ENCODE data around the gene TNIK. TPM values are rescaled to one million over a fixed set of nuclear protein-coding genes. Genes with fewer than 3 reads are reported as not detected.

Gene TNIK
- polyA plus RNA-seq, 1 donor from 2014 or later = 19.3 TPM

- TF ChIP-seq, protein P1, sequence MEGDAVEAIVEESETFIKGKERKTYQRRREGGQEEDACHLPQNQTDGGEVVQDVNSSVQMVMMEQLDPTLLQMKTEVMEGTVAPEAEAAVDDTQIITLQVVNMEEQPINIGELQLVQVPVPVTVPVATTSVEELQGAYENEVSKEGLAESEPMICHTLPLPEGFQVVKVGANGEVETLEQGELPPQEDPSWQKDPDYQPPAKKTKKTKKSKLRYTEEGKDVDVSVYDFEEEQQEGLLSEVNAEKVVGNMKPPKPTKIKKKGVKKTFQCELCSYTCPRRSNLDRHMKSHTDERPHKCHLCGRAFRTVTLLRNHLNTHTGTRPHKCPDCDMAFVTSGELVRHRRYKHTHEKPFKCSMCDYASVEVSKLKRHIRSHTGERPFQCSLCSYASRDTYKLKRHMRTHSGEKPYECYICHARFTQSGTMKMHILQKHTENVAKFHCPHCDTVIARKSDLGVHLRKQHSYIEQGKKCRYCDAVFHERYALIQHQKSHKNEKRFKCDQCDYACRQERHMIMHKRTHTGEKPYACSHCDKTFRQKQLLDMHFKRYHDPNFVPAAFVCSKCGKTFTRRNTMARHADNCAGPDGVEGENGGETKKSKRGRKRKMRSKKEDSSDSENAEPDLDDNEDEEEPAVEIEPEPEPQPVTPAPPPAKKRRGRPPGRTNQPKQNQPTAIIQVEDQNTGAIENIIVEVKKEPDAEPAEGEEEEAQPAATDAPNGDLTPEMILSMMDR (IDR thresholded peaks at IDR 0.05; ENCODE audit: poor library complexity, severe bottlenecking) = no peak
- TF ChIP-seq SMC3 (conservative IDR thresholded peaks at IDR 0.05; ENCODE audit: poor library complexity) = no peak
Observed at GRCh38 chr3:171326717-171327440, 133.3 kb downstream of the TNIK start (continued).

- no peak overlapping the region for H3K4me3 ChIP-seq (ENCODE audit: low read length)
- no peak overlapping the region for H3K9ac ChIP-seq (ENCODE audit: low read length)
- no peaks in the 10 kb centered on the region for H3F3A ChIP-seq (ENCODE audit: insufficient read depth, low read length, poor library complexity, severe bottlenecking)
- H3K27ac ChIP-seq (ENCODE audit: low read length) = no peak overlapping the region
- no peaks in the 10 kb centered on the region for H3K79me2 ChIP-seq (replicated peaks; ENCODE audit: insufficient read depth, low read length)
- H3K36me3 ChIP-seq (ENCODE audit: insufficient read depth, low read length) = no peaks in the 10 kb centered on the region
- no peak overlapping the region for H2AFZ ChIP-seq (ENCODE audit: low read depth, low read length)
- H3K4me2 ChIP-seq (ENCODE audit: low read length) = no peak overlapping the region
- H3K9me2 ChIP-seq (ENCODE audit: insufficient read depth, low read length) = no peaks in the 10 kb centered on the region
- no peaks in the 10 kb centered on the region for H3K27me3 ChIP-seq (ENCODE audit: insufficient read depth, low read depth, low read length)
- no peak for TF ChIP-seq EP300 (conservative IDR thresholded peaks at IDR 0.05; ENCODE audit: poor library complexity, severe bottlenecking)
- no peak for TF ChIP-seq EZH2 (IDR thresholded peaks at IDR 0.05; ENCODE audit: borderline replicate concordance, insufficient read depth, low read length, poor library complexity, severe bottlenecking)
- no peak for TF ChIP-seq RAD21 (conservative IDR thresholded peaks at IDR 0.05)
- TF ChIP-seq, protein P2, sequence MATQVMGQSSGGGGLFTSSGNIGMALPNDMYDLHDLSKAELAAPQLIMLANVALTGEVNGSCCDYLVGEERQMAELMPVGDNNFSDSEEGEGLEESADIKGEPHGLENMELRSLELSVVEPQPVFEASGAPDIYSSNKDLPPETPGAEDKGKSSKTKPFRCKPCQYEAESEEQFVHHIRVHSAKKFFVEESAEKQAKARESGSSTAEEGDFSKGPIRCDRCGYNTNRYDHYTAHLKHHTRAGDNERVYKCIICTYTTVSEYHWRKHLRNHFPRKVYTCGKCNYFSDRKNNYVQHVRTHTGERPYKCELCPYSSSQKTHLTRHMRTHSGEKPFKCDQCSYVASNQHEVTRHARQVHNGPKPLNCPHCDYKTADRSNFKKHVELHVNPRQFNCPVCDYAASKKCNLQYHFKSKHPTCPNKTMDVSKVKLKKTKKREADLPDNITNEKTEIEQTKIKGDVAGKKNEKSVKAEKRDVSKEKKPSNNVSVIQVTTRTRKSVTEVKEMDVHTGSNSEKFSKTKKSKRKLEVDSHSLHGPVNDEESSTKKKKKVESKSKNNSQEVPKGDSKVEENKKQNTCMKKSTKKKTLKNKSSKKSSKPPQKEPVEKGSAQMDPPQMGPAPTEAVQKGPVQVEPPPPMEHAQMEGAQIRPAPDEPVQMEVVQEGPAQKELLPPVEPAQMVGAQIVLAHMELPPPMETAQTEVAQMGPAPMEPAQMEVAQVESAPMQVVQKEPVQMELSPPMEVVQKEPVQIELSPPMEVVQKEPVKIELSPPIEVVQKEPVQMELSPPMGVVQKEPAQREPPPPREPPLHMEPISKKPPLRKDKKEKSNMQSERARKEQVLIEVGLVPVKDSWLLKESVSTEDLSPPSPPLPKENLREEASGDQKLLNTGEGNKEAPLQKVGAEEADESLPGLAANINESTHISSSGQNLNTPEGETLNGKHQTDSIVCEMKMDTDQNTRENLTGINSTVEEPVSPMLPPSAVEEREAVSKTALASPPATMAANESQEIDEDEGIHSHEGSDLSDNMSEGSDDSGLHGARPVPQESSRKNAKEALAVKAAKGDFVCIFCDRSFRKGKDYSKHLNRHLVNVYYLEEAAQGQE (IDR thresholded peaks at IDR 0.05; ENCODE audit: borderline replicate concordance) = no peak
- TF ChIP-seq, protein P1 (IDR thresholded peaks at IDR 0.05; ENCODE audit: poor library complexity, severe bottlenecking) = no peak
- TF ChIP-seq TAF1 (IDR thresholded peaks at IDR 0.05; ENCODE audit: low read depth) = no peak
- TF ChIP-seq POLR2AphosphoS5 (IDR thresholded peaks at IDR 0.05) = no peak
- TF ChIP-seq MXI1 (conservative IDR thresholded peaks at IDR 0.05; ENCODE audit: poor library complexity, severe bottlenecking) = no peak
- TF ChIP-seq SMC3 (conservative IDR thresholded peaks at IDR 0.05; ENCODE audit: poor library complexity) = no peak
- no peaks in the 10 kb centered on the region for H3K9me3 ChIP-seq (ENCODE audit: low read length)
- no peaks in the 10 kb centered on the region for H4K20me1 ChIP-seq (ENCODE audit: insufficient read depth)
Observed at GRCh38 chr3:171323938-171324536, 136.2 kb downstream of the TNIK start.
